ENCODE measurements around the gene RHCE.
A peak's percentile ranks its signal among the peaks of the same experiment; 100 is the strongest.
"Not testable (repeated sequence)": the region's sequence is repeated elsewhere in the genome, so short reads cannot be mapped to it uniquely, and the experiment has no call there.

The RHCE gene

GRCh38 chr1:25397549-25397948 lies 23.1 kb downstream of the RHCE start:
- DNase-seq = not testable (repeated sequence)

DNA sequence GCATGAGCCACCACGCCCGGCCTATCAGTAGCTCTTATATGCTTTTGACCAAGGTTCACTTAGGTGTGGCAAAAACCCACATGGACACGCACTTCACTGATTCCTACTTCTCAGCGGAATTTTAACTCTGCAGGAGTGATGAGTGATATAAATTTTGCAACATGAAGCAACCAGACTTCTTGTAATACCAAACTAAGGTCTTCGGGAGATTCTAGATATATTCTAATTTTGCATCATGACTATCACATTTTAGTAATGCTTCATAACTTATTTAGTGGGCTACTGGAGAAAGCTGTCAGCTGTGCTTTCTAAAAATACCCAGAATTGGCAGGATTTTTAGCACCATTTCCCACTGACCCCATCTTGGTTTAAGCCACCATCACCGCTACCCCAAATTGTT lies 27.8 kb downstream of the RHCE start:
- DNase-seq = no peak

DNA sequence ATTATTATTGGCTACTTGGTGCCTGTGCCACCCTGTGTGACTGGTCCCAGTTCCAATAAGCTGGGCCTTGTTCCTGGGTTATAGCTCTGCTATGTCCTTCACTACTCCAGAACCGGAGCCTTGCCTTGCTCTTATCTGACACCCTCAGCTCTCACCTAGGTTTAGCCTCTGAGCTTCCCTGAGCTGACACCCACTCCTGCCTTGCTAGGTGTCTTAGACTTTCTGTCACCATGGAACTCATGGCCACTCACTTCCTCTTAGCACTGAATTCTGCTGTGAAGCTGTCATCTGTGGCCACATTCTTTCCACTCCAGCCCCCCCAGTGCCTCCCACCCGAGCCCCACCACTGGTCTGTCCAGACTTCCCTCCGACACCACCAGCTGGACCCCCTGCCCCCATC lies 30.9 kb downstream of the RHCE start:
- not testable (repeated sequence) for DNase-seq

DNA sequence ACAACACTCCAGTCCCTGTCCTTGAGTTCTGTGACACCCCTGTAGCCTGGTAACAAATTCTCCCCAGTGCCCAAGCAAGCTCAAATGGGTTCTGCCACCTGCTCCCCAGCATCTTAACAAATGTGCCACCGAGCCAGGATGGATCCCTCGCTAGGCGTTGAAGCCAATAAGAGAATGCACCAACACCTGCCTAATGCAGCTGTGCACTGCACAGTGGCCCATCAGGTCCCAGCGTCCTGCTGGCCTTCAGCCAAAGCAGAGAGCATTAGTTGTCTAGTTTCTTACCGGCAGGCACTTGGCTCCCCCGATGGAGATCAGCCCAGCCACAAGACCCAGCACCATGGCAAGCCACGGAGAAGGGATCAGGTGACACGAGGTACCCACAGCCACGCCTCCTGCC lies 31.9 kb downstream of the RHCE start:
- DNase-seq = peak; percentile 77

GRCh38 chr1:25387096-25387495 lies 33.5 kb downstream of the RHCE start:
- not testable (repeated sequence) for DNase-seq

- DNase-seq = not testable (repeated sequence)
Measured at GRCh38 chr1:25383875-25384274, 36.8 kb downstream of the RHCE start.

DNA sequence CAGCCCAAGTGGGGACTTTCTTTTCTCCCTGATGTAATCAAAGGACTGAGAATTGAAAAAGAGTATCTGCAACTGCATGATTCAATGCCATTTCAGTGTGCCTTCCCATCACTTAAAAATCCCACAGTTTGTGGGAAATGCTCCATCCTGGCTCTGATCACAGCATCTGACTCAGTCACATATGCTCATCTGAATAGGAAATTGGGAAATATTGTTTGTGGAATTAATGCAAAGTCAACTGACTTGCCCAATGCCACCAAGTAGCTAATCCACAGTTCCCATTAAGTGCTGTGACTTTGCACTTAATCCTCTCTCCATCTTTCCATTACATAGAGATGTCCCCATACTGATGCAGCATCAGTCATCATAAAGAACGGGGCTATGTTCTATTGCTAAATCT lies 37.5 kb downstream of the RHCE start:
- not testable (repeated sequence) for DNase-seq

DNA sequence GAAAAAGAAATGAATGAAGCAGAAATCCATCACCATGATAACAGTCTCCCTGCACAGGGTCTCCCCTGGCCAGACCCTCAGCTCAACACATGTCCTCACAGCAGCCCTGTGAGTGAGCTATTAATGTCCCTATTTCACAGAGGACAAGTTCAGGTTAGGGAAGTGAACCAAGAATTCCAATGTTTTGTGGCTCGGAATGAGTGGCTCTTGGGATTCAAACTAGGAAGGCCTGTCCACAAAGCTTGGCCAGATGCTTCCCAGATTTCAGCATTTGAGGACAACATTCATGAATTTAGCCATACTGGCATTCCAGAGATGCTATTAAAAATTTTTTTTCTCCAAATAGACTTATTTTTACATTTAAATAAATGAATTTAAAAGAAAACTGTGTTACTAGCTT lies 38.1 kb downstream of the RHCE start:
- not testable (repeated sequence) for DNase-seq

DNA sequence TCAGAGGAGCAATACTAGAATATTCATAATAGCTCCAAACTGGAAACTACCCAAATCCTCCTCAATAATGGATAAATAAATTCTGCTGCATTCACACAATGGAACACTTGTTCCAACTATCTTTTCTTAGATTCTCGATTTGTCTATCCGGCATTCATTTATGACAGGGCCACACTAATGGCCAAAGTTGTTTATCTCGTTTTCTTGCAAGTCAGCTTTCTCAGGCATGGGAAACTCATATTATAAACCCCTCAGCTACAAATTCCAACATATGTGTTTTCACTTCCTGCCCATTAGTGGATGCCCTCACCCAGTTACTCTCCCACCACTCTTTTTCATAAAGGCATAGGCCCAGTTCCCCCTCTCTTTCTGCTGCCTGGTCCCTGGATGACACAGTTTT lies 42.3 kb downstream of the RHCE start:
- DNase-seq = not testable (repeated sequence)

DNA sequence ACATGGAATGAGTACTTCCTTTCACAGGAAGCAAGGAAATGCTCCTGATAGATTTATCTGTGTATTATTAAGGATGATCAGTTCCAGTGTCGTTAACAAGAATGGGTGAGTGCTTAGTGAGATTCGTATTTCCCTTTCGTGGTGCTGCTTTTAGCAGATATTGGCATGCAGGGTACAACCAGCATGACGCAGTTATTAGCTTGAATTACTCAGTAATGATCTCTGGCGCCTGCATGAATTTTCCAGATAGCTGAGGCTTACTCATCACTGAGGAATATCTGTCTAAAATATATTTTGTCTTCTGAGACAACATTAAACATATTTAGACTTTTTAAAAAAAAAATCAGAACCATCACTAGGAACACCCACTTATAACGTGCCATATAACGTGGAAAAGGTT lies 48.9 kb downstream of the RHCE start:
- DNase-seq = not testable (repeated sequence)

DNA sequence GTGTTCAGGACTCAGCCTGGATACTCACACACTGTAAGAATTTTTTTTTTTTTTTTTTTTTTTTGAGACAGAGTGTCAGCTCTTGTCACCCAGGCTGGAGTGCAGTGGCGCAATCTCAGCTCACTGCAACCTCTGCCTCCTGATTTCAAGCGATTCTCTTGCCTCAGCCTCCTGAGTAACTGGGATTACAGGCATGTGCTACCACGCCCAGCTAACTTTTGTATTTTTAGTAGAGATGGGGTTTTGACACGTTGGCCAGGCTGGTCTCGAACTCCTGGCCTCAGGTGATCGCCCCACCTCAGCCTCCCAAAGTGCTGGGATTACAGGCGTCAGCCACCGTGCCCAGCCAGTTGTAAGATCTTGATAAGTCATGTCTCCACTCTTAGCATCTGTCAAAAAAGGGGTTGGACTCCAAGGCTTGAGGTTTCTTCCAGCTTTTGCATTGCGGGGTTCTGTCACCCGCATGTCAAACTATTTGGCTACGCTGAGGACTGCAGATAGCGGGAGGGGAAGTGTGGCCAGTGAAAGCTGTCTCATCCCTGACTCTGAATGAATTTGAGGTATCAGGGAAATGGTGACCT lies 50.8 kb downstream of the RHCE start:
- not testable (repeated sequence) for DNase-seq

DNA sequence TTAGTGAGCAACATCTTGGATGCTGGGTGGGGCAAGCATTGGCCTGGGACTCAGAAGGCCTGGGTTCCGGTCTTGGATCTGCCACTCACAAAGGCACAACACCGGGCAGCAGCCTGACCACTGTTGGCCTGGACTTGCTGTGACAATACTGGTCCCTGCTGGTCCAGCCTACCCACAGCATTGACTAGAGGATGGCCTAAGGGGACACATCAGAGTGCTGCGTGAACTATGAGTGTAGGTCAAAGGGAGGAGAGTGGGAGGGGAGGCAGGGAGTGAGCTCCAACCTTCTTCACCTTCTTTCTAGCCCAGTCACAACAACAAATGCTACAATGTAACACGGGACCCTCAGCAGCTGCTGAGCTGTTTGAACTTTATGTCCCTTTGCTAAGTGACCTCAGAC lies 51.4 kb downstream of the RHCE start:
- DNase-seq = no peak

DNA sequence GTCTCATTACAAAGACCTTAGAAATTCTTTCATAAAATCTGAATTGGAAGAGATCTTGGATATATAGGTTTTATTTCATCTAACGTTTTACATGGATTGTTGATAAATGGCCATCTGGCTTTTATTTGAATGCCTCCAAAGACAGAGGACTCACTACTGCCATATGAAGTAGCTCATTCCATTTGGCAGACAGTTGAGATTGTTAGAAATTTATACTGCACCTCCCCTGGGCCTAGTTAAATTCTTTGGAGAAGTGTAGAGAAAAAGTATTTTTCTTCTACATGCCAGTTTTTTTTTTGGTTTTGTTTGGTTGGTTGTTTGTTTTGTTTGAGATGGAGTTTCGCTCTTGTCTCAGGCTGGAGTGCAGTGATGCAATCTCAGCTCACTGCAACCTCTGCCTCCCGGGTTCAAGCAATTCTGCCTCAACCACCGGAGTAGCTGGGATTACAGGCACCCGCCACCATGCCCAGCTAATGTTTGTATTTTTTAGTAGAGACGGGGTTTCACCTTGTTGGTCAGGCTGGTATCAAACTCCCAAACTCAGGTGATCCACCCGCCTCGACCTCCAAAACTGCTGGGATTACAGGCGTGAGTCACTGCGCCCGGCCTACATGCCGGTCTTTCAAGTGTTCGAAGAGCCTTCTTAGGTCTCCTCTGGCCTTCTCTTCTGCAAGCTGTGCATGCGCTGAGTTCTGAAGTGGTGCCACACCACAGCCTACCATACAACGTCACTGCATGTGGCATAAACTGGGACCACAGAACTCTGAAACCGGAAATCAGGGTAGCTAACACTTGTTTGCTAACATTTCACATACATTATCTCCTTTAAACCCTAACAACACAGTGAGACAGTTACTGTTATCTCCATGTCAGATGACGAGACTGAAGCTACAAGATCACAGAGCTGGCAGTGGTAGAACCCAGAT lies 57.7 kb downstream of the RHCE start:
- not testable (repeated sequence) for DNase-seq

DNA sequence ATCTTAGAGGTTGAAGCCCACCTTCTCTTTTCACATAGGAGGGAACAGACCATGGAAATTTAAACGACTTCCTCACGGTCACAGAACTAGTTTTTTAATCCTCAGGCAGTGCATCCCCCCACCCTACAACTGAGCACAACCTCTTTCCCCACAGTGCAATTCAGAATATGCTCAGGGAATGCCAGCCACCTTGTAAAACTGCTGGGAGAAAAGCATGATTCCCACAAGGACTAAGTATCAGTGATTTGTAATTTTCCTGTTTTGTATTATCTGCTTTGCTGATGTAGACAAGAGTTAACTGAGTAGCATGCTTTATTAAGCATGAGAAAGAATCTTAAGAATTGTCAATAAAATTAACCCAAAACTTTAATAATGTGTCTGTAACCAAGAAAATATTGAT lies 58.7 kb downstream of the RHCE start:
- DNase-seq = no peak

DNA sequence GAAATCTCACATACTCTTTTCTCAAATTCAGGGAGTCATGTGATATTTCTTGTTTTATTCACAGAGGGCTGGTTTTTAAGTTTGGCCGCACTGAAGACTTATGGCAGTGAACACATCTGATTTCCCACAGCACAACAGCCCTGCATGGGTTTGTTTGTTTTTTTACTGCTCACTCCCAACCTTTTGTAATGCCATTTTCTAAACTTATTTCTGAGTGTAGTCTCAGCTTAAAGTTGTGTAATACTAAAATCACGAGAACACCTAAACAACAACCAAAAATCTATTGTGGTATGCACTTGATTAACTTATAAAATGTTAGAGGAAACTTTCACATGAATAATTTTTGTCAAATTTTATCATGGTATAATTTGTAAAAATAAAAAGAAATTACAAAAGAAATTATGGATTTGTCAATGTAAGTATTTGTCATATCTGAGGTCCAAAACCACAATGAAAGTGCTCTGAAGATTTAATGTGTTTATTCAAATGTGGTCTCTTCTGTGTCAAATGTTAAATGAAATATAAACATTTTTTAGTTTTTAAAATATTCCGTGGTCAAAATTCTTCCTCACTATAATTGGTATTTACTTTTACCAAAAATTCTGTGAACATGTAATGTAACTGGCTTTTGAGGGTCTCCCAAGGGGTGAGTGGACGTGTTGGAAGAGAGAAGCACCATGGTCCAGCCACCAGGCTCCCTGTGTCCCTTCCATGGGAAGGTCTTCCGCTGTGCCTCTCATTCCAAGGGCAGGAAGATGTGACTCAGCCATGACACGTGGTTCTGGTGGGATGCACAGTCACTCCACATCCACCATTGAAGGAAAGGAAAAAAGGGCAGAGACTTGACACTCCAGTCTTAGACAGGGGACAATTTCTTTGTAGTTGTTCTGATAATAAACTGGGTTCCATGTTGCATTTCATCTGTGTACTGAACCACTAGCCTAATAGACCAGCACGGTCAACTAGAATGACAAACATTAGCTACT lies 59.7 kb downstream of the RHCE start:
- no peak for DNase-seq

GRCh38 chr1:25356848-25357247 lies 63.8 kb downstream of the RHCE start:
- no peak for DNase-seq

GRCh38 chr1:25356441-25356840 lies 64.2 kb downstream of the RHCE start:
- DNase-seq = no peak

DNA sequence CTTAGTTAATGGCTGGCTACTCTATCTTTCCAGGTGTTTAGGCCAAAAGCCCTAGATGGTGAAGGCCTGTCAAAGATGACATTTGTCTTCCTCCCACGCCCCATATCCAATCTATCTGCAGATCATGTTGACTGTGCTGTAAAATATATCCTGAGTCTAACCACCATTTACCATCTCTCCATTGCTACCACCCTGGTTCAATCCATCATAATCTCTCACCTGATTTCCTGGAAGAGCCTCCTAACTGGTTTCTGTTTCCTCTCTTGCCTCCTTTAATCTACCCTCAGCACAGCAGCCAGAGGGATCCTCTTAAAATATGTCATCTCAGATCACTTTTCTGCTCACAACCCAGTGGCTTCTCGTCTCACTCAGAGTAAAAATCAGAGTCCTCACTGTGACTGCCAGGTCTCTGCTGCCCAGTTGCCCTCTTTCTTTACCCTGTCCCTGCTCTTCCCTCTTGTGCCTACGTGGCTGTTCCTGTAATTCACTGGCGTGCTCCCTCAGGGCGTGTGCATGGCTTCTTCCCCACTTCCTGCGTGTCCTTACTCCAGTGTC lies 64.7 kb downstream of the RHCE start:
- no peak for DNase-seq

GRCh38 chr1:25349606-25350005 lies 71.0 kb downstream of the RHCE start:
- DNase-seq = no peak

GRCh38 chr1:25347556-25347955 lies 73.1 kb downstream of the RHCE start:
- DNase-seq = no peak

- no peak for DNase-seq
Measured at GRCh38 chr1:25343872-25344271, 76.8 kb downstream of the RHCE start.

DNA sequence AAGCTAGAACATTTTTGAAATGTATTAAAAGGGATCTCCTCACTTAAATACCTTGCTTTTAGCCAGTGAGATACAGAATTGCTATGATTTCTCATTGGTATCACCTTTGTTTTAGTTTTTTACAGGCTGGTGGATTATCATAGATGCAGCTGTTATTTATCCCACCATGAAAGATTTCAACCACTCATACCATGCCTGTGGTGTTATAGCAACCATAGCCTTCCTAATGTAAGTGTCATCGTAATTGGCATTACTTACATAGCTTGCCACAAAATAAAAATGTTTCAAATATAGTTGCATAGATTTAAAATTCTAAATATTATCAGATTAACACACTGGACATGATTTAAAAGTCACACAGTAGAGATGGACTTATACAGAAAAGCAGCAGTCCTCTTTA lies 77.8 kb downstream of the RHCE start:
- DNase-seq = no peak

DNA sequence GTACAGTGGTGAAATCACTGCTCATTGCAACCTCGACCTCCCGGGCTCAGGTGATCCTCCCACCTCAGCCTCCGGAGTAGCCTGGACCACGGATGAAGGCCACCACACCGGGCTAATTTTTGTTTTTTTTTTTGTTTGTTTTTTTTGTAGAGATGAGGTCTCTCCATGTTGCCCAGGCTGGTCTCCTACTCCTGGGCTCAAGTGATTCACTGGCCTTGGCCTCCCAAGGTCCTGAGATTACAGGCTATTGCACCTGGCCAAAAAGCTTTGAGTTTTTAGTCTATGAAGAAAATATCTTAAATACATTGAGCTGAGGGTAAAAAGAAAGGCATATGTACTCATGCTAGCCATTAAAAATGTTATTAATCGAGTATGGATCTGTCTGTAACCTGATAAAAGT lies 78.9 kb downstream of the RHCE start:
- no peak for DNase-seq

All from DMS79 treated with DMSO at 0.1 percent for 48 hours (cell line).